Subcutaneous abdominal adipose tissue (tissue), 5 donors: ENCODE data around the gene CLSTN1.

Source experiments
- H3K27ac ChIP-seq: one replicate; pipeline ENCODE4 v1.7.0; 2013; ENCODE audit warnings: low read depth, mild to moderate bottlenecking, inconsistent platforms, low read length, moderate library complexity
- H3K27me3 ChIP-seq, 5 donors: one replicate each; pipeline ENCODE4 v1.7.0; 2013; ENCODE audit warnings: low read length in 5 of 5, inconsistent platforms in 1 of 5; ENCODE audit not compliant: control insufficient read depth in 5 of 5, insufficient read depth in 4 of 5
- H3K36me3 ChIP-seq, 5 donors: one replicate each; pipeline ENCODE4 v1.7.0; 2013; ENCODE audit warnings: low read length in 5 of 5; ENCODE audit not compliant: control insufficient read depth in 5 of 5, insufficient read depth in 5 of 5
- H3K4me1 ChIP-seq, 5 donors: one replicate each; pipeline ENCODE4 v1.7.0; 2013; ENCODE audit warnings: low read length in 5 of 5, mild to moderate bottlenecking in 3 of 5, moderate library complexity in 1 of 5; ENCODE audit not compliant: control insufficient read depth in 5 of 5, insufficient read depth in 5 of 5
- H3K4me3 ChIP-seq, 5 donors: one replicate each; pipeline ENCODE4 v1.7.0; 2013; ENCODE audit warnings: low read length in 5 of 5, low read depth in 1 of 5
- H3K9ac ChIP-seq, 5 donors: one replicate each; pipeline ENCODE4 v1.7.0; 2013; ENCODE audit warnings: low read length in 5 of 5, mild to moderate bottlenecking in 4 of 5, moderate library complexity in 3 of 5
- H3K9me3 ChIP-seq, 5 donors: one replicate each; pipeline ENCODE4 v1.7.0; 2013; ENCODE audit warnings: low read length in 5 of 5; ENCODE audit not compliant: control insufficient read depth in 5 of 5
- donor health status: healthy.
- donor health status: healthy.
- donor health status: healthy.
- donor health status: healthy.
- donor health status: healthy.

The CLSTN1 gene

GRCh38 chr1:9844106-9844505 lies 20.3 kb upstream of the CLSTN1 start:
- peaks cover 0 to 12% (median 6%) of the 10 kb centered on the region in 5 donors for H3K36me3 ChIP-seq
- peaks cover 0 to 41% (median 19%) of the 10 kb centered on the region in 5 donors for H3K4me1 ChIP-seq
- H3K27me3 ChIP-seq = peaks cover 0 to 7% (median 0%) of the 10 kb centered on the region in 5 donors
- H3K27ac ChIP-seq = no peak overlapping the region
- peaks cover 0 to 7% (median 3%) of the 10 kb centered on the region in 5 donors for H3K9me3 ChIP-seq
- H3K4me3 ChIP-seq = no peak overlapping the region
- H3K9ac ChIP-seq = peak overlapping the region in 1 of 5 donors; percentile 10

GRCh38 chr1:9843576-9843945 lies 19.8 kb upstream of the CLSTN1 start:
- no peak overlapping the region for H3K27ac ChIP-seq
- peak overlapping the region in 1 of 5 donors; percentile 10 for H3K9ac ChIP-seq
- H3K9me3 ChIP-seq = peaks cover 0 to 7% (median 3%) of the 10 kb centered on the region in 5 donors
- peaks cover 0 to 8% (median 3%) of the 10 kb centered on the region in 5 donors for H3K36me3 ChIP-seq
- peak overlapping the region in 2 of 5 donors; percentile 17 to 28 for H3K4me3 ChIP-seq
- peaks cover 0 to 41% (median 19%) of the 10 kb centered on the region in 5 donors for H3K4me1 ChIP-seq
- peaks cover 0 to 7% (median 0%) of the 10 kb centered on the region in 5 donors for H3K27me3 ChIP-seq

GRCh38 chr1:9842781-9843575 lies 19.2 kb upstream of the CLSTN1 start:
- Histone ChIP-seq H3K9me3 (peaks cover 0 to 7% (median 3%) of the 10 kb centered on the region in 5 donors), H3K4me3 (peak overlapping the region in 1 of 5 donors; percentile 28), H3K9ac (no peak overlapping the region), H3K36me3 (peaks cover 0 to 2% (median 0%) of the 10 kb centered on the region in 5 donors), H3K27ac (no peak overlapping the region), H3K27me3 (peaks cover 0 to 7% (median 0%) of the 10 kb centered on the region in 5 donors), H3K4me1 (peaks cover 0 to 41% (median 19%) of the 10 kb centered on the region in 5 donors)

- Histone ChIP-seq H3K27me3 (peaks cover 0 to 7% (median 0%) of the 10 kb centered on the region in 5 donors), H3K4me1 (peaks cover 0 to 41% (median 19%) of the 10 kb centered on the region in 5 donors), H3K36me3 (no peaks in the 10 kb centered on the region), H3K9ac (no peak overlapping the region), H3K9me3 (peaks cover 0 to 7% (median 3%) of the 10 kb centered on the region in 5 donors), H3K4me3 (no peak overlapping the region), H3K27ac (no peak overlapping the region)
These were observed 18.4 kb upstream of the CLSTN1 start for GRCh38 chr1:9842073-9842711.

GRCh38 chr1:9841460-9841859 lies 17.7 kb upstream of the CLSTN1 start:
- Histone ChIP-seq H3K9me3 (peaks cover 0 to 7% (median 3%) of the 10 kb centered on the region in 5 donors), H3K9ac (no peak overlapping the region), H3K4me1 (peaks cover 0 to 38% (median 19%) of the 10 kb centered on the region in 5 donors), H3K27ac (no peak overlapping the region), H3K27me3 (peaks cover 0 to 7% (median 0%) of the 10 kb centered on the region in 5 donors), H3K36me3 (no peaks in the 10 kb centered on the region), H3K4me3 (no peak overlapping the region)

GRCh38 chr1:9840176-9840575 lies 16.4 kb upstream of the CLSTN1 start:
- H3K27ac ChIP-seq = no peak overlapping the region
- no peak overlapping the region for H3K4me3 ChIP-seq
- H3K9me3 ChIP-seq = peaks cover 0 to 7% (median 3%) of the 10 kb centered on the region in 5 donors
- peaks cover 0 to 7% (median 0%) of the 10 kb centered on the region in 5 donors for H3K27me3 ChIP-seq
- H3K9ac ChIP-seq = no peak overlapping the region
- peaks cover 0 to 39% (median 22%) of the 10 kb centered on the region in 5 donors for H3K4me1 ChIP-seq
- no peaks in the 10 kb centered on the region for H3K36me3 ChIP-seq

GRCh38 chr1:9838946-9839345 lies 15.2 kb upstream of the CLSTN1 start:
- no peak overlapping the region for H3K27ac ChIP-seq
- H3K9me3 ChIP-seq = peaks cover 0 to 7% (median 3%) of the 10 kb centered on the region in 5 donors
- H3K4me1 ChIP-seq = peaks cover 0 to 32% (median 22%) of the 10 kb centered on the region in 5 donors
- H3K4me3 ChIP-seq = no peak overlapping the region
- no peaks in the 10 kb centered on the region for H3K36me3 ChIP-seq
- peaks cover 0 to 7% (median 0%) of the 10 kb centered on the region in 5 donors for H3K27me3 ChIP-seq
- H3K9ac ChIP-seq = no peak overlapping the region

GRCh38 chr1:9836632-9836960 lies 12.8 kb upstream of the CLSTN1 start:
- H3K27ac ChIP-seq = no peak overlapping the region

GRCh38 chr1:9835758-9836631 lies 12.2 kb upstream of the CLSTN1 start:
- H3K4me3 ChIP-seq = peak overlapping the region in 1 of 5 donors; percentile 14
- no peaks in the 10 kb centered on the region for H3K27me3 ChIP-seq
- H3K9me3 ChIP-seq = no peaks in the 10 kb centered on the region
- peaks cover 0 to 12% (median 10%) of the 10 kb centered on the region in 5 donors for H3K4me1 ChIP-seq
- no peaks in the 10 kb centered on the region for H3K36me3 ChIP-seq
- H3K9ac ChIP-seq = no peak overlapping the region
- H3K27ac ChIP-seq = no peak overlapping the region

More at GRCh38 chr1:9836632-9836960, 12.8 kb upstream of the CLSTN1 start:
- Histone ChIP-seq H3K27me3 (no peaks in the 10 kb centered on the region), H3K9ac (no peak overlapping the region), H3K4me3 (no peak overlapping the region), H3K4me1 (peaks cover 0 to 12% (median 10%) of the 10 kb centered on the region in 5 donors), H3K36me3 (no peaks in the 10 kb centered on the region), H3K9me3 (peaks cover 0 to 4% (median 3%) of the 10 kb centered on the region in 5 donors)
